Activated CD4-positive, alpha-beta memory T cell treated with anti-CD3 and anti-CD28 coated beads for 36 hours (primary cell): ENCODE data around the gene OLFM2. TPM values are rescaled to one million over a fixed set of nuclear protein-coding genes. Genes with fewer than 3 reads are reported as not detected.
A peak's percentile ranks its signal among the peaks of the same experiment; 100 is the strongest.
"Not testable (repeated sequence)": the region's sequence is repeated elsewhere in the genome, so short reads cannot be mapped to it uniquely, and the experiment has no call there.

Experiments
- CTCF ChIA-PET: fragments of 350-600 bp; sonication (Branson Sonifier 250); formaldehyde crosslinking; loops from one replicate; lab custom pipeline; 2021; ENCODE audit warnings: antibody characterized with exemption, inconsistent platforms; lab: Charles Lee
- POLR2A ChIA-PET: fragments of 350-600 bp; sonication (Branson Sonifier 250); formaldehyde crosslinking; loops from one replicate; lab custom pipeline; 2021; ENCODE audit warnings: antibody characterized with exemption; lab: Charles Lee
- DNase-seq: peaks from one replicate; pipeline ENCODE4 v3.0.0-alpha.2; 2020
- H3K27ac Mint-ChIP-seq: one replicate; pipeline ENCODE4 v1.8.0; 2021; ENCODE audit warnings: mixed read lengths
- H3K27me3 Mint-ChIP-seq: one replicate; pipeline ENCODE4 v1.8.0; 2021; ENCODE audit warnings: mixed read lengths
- H3K36me3 Mint-ChIP-seq: one replicate; pipeline ENCODE4 v1.8.0; 2021; ENCODE audit warnings: mixed read lengths
- H3K4me1 Mint-ChIP-seq: one replicate; pipeline ENCODE4 v1.8.0; 2021; ENCODE audit warnings: low read depth, mixed read lengths
- H3K4me3 Mint-ChIP-seq: one replicate; pipeline ENCODE4 v1.8.0; 2021; ENCODE audit warnings: mild to moderate bottlenecking, mixed read lengths
- H3K9me3 Mint-ChIP-seq: one replicate; pipeline ENCODE4 v1.8.0; 2021; ENCODE audit warnings: mixed read lengths
- intact Hi-C: fragments of 100-400 bp; cut with micrococcal nuclease; formaldehyde crosslinking; loops from one replicate; pipeline ENCODE4 v1.15.1; 2023
- total RNA-seq, 2 experiments: library from RNA; stranded (reverse); gene quantifications; one replicate each; pipeline ENCODE4 v1.2.3, GENCODE V29; 2021

Gene OLFM2
- total RNA-seq, 2 experiments from 2014 or later = 0.58 to 0.59 TPM

DNA sequence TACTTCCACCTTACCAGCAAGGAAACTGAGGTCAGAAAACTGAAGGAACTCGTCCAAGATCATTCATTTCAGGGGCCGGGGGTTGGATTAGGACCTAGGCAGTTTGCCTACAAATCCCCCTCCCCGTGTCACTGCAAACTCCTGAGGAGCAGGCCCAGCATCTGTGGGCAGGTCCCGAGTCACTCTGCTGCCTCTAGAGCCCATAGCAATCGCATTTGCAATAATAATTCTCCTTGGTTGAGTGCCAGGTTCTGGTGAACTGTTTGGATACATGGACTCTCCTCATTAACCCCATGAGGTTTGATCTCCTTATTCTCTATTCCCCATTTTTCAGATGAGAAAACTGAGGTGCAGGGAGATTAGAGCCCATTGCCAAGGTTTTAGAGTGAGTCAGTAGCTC is 100.3 kb downstream of the OLFM2 start:
- Mint-ChIP-seq H3K4me1 (peaks cover 23% of the 10 kb centered on the region), H3K9me3 (no peaks in the 10 kb centered on the region), H3K36me3 (peaks cover 13% of the 10 kb centered on the region), H3K4me3 (peak overlapping the region; percentile 91), H3K27ac (no peak overlapping the region), H3K27me3 (no peaks in the 10 kb centered on the region)
- CTCF ChIA-PET = interaction anchor here (1.3 kb wide), 1 partner anchor 8 kb away, joined by 6 read pairs; the partner anchor contains the start of gene UBL5
- intact Hi-C loops = loop anchor here (5.0 kb wide), 1 partner anchor 76 kb away; no protein-coding TSS in a partner anchor
- no peak for DNase-seq
- POLR2A ChIA-PET = no interaction called here

DNA sequence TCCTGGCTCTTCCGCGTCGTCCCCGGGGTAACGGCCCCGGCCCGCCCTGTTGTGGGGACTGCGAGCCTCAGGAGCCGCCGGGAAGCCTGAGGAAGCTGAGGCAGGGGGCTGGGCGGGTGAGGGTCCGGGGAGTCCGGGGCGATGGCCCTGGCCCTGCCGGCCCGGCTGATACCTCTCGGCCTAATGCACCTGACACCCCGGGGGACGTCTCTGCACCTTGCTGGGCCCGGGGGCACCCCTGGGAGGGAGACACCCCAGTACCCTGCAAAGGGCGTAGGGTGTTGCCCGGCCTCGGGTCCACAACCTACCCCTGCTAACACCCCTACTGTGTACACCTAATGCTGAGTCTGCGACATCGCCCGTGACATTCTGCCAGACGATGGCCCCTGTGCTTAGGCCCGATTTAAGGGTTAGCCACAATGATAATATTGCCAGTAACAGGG is 100.8 kb downstream of the OLFM2 start:
- Mint-ChIP-seq H3K36me3 (peaks cover 12% of the 10 kb centered on the region), H3K9me3 (no peaks in the 10 kb centered on the region), H3K4me1 (peaks cover 23% of the 10 kb centered on the region), H3K4me3 (peak overlapping the region; percentile 91), H3K27ac (no peak overlapping the region), H3K27me3 (no peaks in the 10 kb centered on the region)
- intact Hi-C loops = loop anchor here (1.0 to 5.0 kb wide), 4 partner anchors 8 to 77 kb away; partner anchors contain the start of genes FBXL12 and UBL5
- CTCF ChIA-PET = interaction anchor here (0.8 to 1.4 kb wide), 3 partner anchors 23 to 40 kb away, joined by 3 to 5 read pairs (median 4); no protein-coding TSS in a partner anchor
- POLR2A ChIA-PET = interaction anchor here (0.5 kb wide), 1 partner anchor 83 kb away, joined by 3 read pairs; no protein-coding TSS in a partner anchor
- DNase-seq = no peak

- H3K4me1 Mint-ChIP-seq = peaks cover 23% of the 10 kb centered on the region
- ChIA-PET POLR2A (interaction anchor here (0.5 to 1.0 kb wide), 2 partner anchors 10 to 82 kb away, joined by 3 read pairs; no protein-coding TSS in a partner anchor), CTCF (interaction anchor here (0.6 to 1.4 kb wide), 4 partner anchors 23 to 39 kb away, joined by 3 to 5 read pairs (median 4); no protein-coding TSS in a partner anchor)
- H3K9me3 Mint-ChIP-seq = no peaks in the 10 kb centered on the region
- peak within 1 kb of the TSS; percentile 78 for H3K27ac Mint-ChIP-seq
- H3K36me3 Mint-ChIP-seq = peaks cover 10% of the 10 kb centered on the region
- H3K4me3 Mint-ChIP-seq = peak within 1 kb of the TSS; percentile 91
- peak; percentile 100 for DNase-seq
- intact Hi-C loops = loop anchor here (1.0 to 5.0 kb wide), 4 partner anchors 8 to 77 kb away; partner anchors contain the start of genes FBXL12 and UBL5
- no peaks in the 10 kb centered on the region for H3K27me3 Mint-ChIP-seq
Observed at GRCh38 chr19:9834726-9835506, 101.4 kb downstream of the OLFM2 start, which contains the start of gene PIN1. PIN1 (plus strand) TSS chr19:9835318; CDS start chr19:9835345, 27 bp downstream.

DNA sequence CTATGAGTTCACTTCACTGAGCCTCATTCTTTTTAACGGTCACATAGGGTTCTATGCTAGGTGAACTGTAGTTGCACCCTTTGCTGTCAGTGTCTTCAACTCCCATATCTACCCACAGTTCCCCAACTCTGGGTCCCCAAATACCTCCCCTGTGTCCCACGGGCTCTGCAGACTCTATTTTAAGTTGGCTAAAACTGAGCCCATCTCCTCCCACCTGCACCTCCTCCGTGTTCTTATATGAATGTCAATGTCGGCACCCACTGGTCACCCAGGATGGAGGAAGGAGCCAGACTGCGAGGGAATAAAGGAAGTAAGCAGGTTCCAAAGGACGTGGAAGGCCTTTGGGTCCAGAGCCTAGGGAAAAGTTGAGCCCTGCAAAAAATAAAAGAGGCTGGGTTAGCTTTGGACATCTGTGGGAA is 102.0 kb downstream of the OLFM2 start:
- POLR2A ChIA-PET = interaction anchor here (1.0 kb wide), 1 partner anchor 9 kb away, joined by 3 read pairs; no protein-coding TSS in a partner anchor
- H3K9me3 Mint-ChIP-seq = no peaks in the 10 kb centered on the region
- no peak for DNase-seq
- intact Hi-C loops = loop anchor here (2.0 kb wide), 1 partner anchor 24 kb away; no protein-coding TSS in a partner anchor
- H3K4me3 Mint-ChIP-seq = peak overlapping the region; percentile 91
- CTCF ChIA-PET = interaction anchor here (0.6 to 1.4 kb wide), 3 partner anchors 23 to 39 kb away, joined by 3 to 5 read pairs (median 4); no protein-coding TSS in a partner anchor
- peak overlapping the region; percentile 78 for H3K27ac Mint-ChIP-seq
- peaks cover 12% of the 10 kb centered on the region for H3K36me3 Mint-ChIP-seq
- peaks cover 25% of the 10 kb centered on the region for H3K4me1 Mint-ChIP-seq
- no peaks in the 10 kb centered on the region for H3K27me3 Mint-ChIP-seq

DNA sequence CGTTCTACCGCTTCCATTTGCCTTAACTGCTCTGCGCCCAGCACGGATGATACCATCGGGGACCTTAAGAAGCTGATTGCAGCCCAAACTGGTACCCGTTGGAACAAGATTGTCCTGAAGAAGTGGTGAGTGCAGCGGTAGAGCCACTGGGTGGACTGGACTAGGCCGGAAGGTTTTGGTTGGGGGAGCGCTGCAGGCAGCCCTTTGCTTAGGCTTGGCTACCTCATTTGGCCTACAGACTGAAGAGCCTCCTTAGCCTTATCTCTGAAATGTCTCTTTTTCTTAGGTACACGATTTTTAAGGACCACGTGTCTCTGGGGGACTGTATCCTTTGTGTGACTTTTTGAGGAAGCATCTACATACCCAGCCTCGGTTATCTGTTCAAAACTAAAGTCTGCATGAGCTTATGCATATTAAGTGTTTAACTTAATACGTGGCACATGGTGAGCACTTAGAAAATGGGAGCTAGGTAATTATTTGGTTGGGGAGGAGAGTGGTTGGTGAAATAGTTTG is 107.7 kb downstream of the OLFM2 start:
- peak overlapping the region; percentile 46 for H3K27ac Mint-ChIP-seq
- peak overlapping the region; percentile 100 for H3K4me3 Mint-ChIP-seq
- H3K36me3 Mint-ChIP-seq = peaks cover 9% of the 10 kb centered on the region
- POLR2A ChIA-PET = no interaction called here
- CTCF ChIA-PET = interaction anchor here (1.4 kb wide), 1 partner anchor 8 kb away, joined by 6 read pairs; no protein-coding TSS in a partner anchor
- H3K4me1 Mint-ChIP-seq = peaks cover 20% of the 10 kb centered on the region
- intact Hi-C loops = no loop called here
- no peaks in the 10 kb centered on the region for H3K9me3 Mint-ChIP-seq
- no peaks in the 10 kb centered on the region for H3K27me3 Mint-ChIP-seq
- DNase-seq = no peak

DNA sequence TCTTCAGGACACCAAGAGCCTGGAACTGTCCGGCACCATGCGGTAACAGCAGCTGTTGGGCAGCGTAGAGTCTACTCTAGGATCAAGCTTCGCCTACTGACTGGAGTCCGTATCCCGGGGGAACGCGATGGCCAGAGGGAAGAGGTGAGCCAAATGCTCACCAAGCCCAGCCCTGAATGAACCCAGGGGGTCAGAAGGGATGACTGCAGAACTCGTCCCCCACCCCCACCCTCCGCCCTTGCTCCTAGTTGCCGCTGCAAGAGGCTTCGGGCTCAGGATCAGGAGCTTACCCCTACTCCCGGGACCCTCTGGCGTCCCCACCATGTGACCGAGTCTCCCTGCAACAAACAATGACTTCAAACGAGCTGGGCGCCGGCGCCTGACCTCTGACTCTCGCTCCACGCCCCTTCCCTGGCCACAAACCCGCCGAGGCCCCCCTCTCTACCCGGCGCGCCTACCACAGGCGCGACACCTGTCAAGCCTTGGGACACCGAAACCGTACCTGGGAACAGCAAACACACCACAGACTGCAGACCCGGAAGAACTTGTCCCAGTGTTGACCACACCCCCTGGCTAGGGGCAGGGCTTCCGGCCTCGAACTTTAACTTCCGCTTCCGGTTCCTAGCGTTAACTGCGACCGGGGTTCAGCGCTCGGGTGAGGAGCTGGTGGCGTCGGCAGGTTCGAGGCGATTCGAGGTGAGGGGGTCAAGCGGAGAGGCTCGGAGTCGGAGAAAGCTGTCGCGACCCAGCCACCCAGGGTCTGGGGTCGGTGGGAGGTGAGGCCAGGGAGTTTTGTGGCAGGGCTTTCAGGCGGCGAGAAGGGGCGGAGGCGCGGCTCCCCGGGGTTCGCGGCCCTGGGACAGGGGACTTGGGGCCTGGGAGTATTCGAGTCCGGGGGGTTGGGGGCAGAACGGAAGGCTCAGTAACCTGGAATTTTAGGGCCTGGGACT is 108.8 kb downstream of the OLFM2 start, which contains the start of gene UBL5:
TSS of gene UBL5 (plus strand) at position 630 of the 950 bp plus-strand sequence. CDS start 420 bp downstream, outside the sequence.
- DNase-seq = peak; percentile 94
- POLR2A ChIA-PET = interaction anchor here (0.6 to 1.6 kb wide), 3 partner anchors 9 to 51 kb away, joined by 3 to 8 read pairs (median 3); partner anchors contain the start of gene FBXL12
- Mint-ChIP-seq H3K9me3 (no peaks in the 10 kb centered on the region), H3K4me3 (peak within 1 kb of the TSS; percentile 100), H3K36me3 (peaks cover 9% of the 10 kb centered on the region), H3K27me3 (no peaks in the 10 kb centered on the region), H3K27ac (peak within 1 kb of the TSS; percentile 75), H3K4me1 (peaks cover 20% of the 10 kb centered on the region)
- intact Hi-C loops = loop anchor here (1.0 kb wide), 2 partner anchors 8 kb away; partner anchors contain the start of genes FBXL12 and PIN1
- CTCF ChIA-PET = interaction anchor here (1.4 kb wide), 1 partner anchor 9 kb away, joined by 6 read pairs; no protein-coding TSS in a partner anchor

GRCh38 chr19:9823816-9824215 is 112.5 kb downstream of the OLFM2 start:
- peaks cover 21% of the 10 kb centered on the region for H3K4me1 Mint-ChIP-seq
- intact Hi-C loops = no loop called here
- DNase-seq = no peak
- POLR2A ChIA-PET = no interaction called here
- no peaks in the 10 kb centered on the region for H3K27me3 Mint-ChIP-seq
- H3K4me3 Mint-ChIP-seq = no peak overlapping the region
- H3K27ac Mint-ChIP-seq = no peak overlapping the region
- H3K9me3 Mint-ChIP-seq = no peaks in the 10 kb centered on the region
- H3K36me3 Mint-ChIP-seq = peaks cover 2% of the 10 kb centered on the region
- CTCF ChIA-PET = no interaction called here

DNA sequence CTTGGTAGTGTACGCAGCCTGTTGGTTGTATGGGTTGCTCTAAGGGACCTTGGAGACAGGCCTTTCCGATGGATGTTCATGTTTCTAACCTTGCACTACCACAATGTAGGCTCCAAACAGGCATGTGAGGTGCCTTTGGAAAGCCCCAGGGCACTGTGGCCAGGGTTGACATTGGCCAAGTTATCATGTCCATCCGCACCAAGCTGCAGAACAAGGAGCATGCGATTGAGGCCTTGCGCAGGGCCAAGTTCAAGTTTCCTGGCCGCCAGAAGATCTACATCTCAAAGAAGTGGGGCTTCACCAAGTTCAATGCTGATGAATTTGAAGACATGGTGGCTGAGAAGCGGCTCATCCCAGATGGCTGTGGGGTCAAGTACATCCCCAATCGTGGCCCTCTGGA is 116.3 kb downstream of the OLFM2 start:
- DNase-seq, H3K27me3 Mint-ChIP-seq, CTCF ChIA-PET, intact Hi-C loops, POLR2A ChIA-PET, H3K4me3 Mint-ChIP-seq, H3K9me3 Mint-ChIP-seq: not testable (repeated sequence)
- peaks cover 15% of the 10 kb centered on the region for H3K36me3 Mint-ChIP-seq
- peaks cover 25% of the 10 kb centered on the region for H3K4me1 Mint-ChIP-seq
- H3K27ac Mint-ChIP-seq = peak overlapping the region; percentile 91

- H3K9me3 Mint-ChIP-seq = peaks cover 11% of the 10 kb centered on the region
Observed at GRCh38 chr19:9819596-9819909, 116.8 kb downstream of the OLFM2 start.

DNA sequence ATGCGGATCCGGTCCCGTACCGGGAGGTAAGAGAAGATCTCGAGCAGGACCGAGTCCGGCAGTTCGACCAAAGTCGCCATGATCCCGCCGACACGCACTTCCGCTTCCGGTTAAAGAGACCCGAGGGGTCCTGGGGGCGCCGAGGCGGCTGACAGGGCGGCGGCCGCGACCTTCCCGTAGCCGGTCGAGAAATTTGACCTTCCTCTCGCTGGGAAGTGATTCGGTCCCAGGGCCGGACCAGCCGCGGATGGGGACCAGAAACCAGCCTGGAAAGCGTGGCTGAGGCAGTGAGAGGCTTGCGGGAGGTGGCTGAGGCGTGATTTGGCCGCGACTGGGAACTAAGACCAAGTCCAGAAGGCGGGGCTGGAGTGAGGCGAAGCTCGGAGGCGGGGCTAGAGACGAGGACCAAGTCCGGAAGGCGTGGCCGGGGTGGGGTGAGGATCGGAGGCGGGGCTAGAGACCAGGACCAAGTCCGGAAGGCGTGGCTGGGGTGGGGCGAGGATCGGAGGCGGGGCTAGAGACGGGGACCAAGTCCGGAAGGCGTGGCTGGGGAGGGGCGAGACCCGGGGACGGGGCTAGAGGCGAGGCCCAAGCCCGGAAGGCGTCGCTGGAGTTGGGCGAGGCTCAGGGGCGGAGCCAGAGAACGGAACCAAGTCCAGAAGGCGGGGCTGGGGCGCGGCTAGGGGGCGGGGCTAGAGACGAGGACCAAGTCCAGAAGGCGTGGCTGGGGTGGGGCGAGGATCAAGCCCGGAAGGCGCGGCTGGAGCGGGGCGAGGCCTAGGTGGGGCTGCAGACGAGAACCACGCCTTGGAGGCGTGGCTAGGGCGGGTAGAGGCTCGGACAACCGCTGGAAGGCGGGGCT is 117.3 kb downstream of the OLFM2 start, which contains the start of gene FBXL12:
TSS of gene FBXL12 (minus strand) at position 346 of the 862 bp plus-strand sequence. CDS start at position 80, 266 bp downstream.
- Mint-ChIP-seq H3K4me3 (peak within 1 kb of the TSS; percentile 88), H3K4me1 (peaks cover 28% of the 10 kb centered on the region), H3K9me3 (peaks cover 11% of the 10 kb centered on the region), H3K27ac (peak within 1 kb of the TSS; percentile 91), H3K27me3 (no peaks in the 10 kb centered on the region), H3K36me3 (peaks cover 23% of the 10 kb centered on the region)
- intact Hi-C loops = loop anchor here (1.0 to 2.0 kb wide), 5 partner anchors 8 to 50 kb away; partner anchors contain the start of genes PIN1, UBL5 and ZNF846
- ChIA-PET CTCF (interaction anchor here (0.7 to 1.0 kb wide), 2 partner anchors 10 to 25 kb away, joined by 3 read pairs; no protein-coding TSS in a partner anchor), POLR2A (interaction anchor here (0.6 to 1.0 kb wide), 3 partner anchors 8 to 212 kb away, joined by 3 to 8 read pairs (median 6); partner anchors contain the start of gene UBL5)
- DNase-seq = peak; percentile 100

More at GRCh38 chr19:9819596-9819909, 116.8 kb downstream of the OLFM2 start:
- peak overlapping the region; percentile 91 for H3K27ac Mint-ChIP-seq
- DNase-seq = no peak
- H3K27me3 Mint-ChIP-seq = no peaks in the 10 kb centered on the region
- peak overlapping the region; percentile 88 for H3K4me3 Mint-ChIP-seq
- H3K36me3 Mint-ChIP-seq = peaks cover 20% of the 10 kb centered on the region
- H3K4me1 Mint-ChIP-seq = peaks cover 28% of the 10 kb centered on the region
- intact Hi-C loops = loop anchor here (1.0 to 2.0 kb wide), 5 partner anchors 8 to 51 kb away; partner anchors contain the start of genes PIN1, UBL5 and ZNF846
- POLR2A ChIA-PET = interaction anchor here (0.6 to 1.0 kb wide), 2 partner anchors 8 to 26 kb away, joined by 6 to 8 read pairs; partner anchors contain the start of gene UBL5
- CTCF ChIA-PET = no interaction called here
